K562 (cell line): Measurements from ENCODE around the gene PPIA. TPM values are rescaled to one million over a fixed set of nuclear protein-coding genes. Genes with fewer than 3 reads are reported as not detected.

Experiments used
- ARID1B ChIP-seq: fragments of 450-650 bp; IDR thresholded peaks from 2 replicates; pipeline ENCODE4 v1.6.1; 2016; ENCODE audit warnings: antibody characterized with exemption, mild to moderate bottlenecking, inconsistent platforms
- DDX20 ChIP-seq: fragments of 450-650 bp; IDR thresholded peaks from 2 replicates; pipeline ENCODE4 v1.6.1; 2016; ENCODE audit warnings: missing genetic modification characterization, low read depth, mild to moderate bottlenecking, missing compliant biosample characterization, moderate library complexity
- HMG20A ChIP-seq: fragments of 450-650 bp; formaldehyde crosslinking; conservative IDR thresholded peaks from 2 replicates; pipeline ENCODE4 v1.4.0; 2020; ENCODE audit warnings: mild to moderate bottlenecking, mixed read lengths
- KDM2B ChIP-seq: fragments of 250-450 bp; sonication (Bioruptor Pico); IDR thresholded peaks from 2 replicates; pipeline ENCODE4 v1.8.0; 2021; ENCODE audit warnings: mild to moderate bottlenecking, moderate library complexity
- MLLT1 ChIP-seq, 2 experiments: fragments of 450-650 bp; IDR thresholded peaks; 2 replicates each; pipeline ENCODE4 v1.6.1; 2016
- MTA3 ChIP-seq: fragments of 450-650 bp; formaldehyde crosslinking; IDR thresholded peaks from 2 replicates; pipeline ENCODE4 v1.6.1; 2017; ENCODE audit warnings: mild to moderate bottlenecking, borderline replicate concordance
- MYNN ChIP-seq, 2 experiments: sonication (generic); formaldehyde crosslinking in 1 of 2; IDR thresholded peaks; 2 replicates each; pipeline versions ENCODE4 v1.5.0 to v1.6.1; 2016 to 2020; ENCODE audit warnings: antibody characterized with exemption in 1 of 2, missing genetic modification reagents in 1 of 2
- PKNOX1 ChIP-seq: fragments of 450-650 bp; IDR thresholded peaks from 2 replicates; pipeline ENCODE4 v1.6.1; 2016
- POLR2H ChIP-seq: IDR thresholded peaks from 2 replicates; pipeline ENCODE4 v1.6.1; 2016; ENCODE audit warnings: missing genetic modification characterization, low read depth, mild to moderate bottlenecking, control low read depth, missing compliant biosample characterization, moderate library complexity
- SAFB2 ChIP-seq: fragments of 200-400 bp; formaldehyde crosslinking; IDR thresholded peaks from 2 replicates; pipeline ENCODE4 v1.6.1; 2018; ENCODE audit warnings: borderline replicate concordance, low read length, low read depth, moderate library complexity; ENCODE audit not compliant: severe bottlenecking
- SFPQ ChIP-seq: fragments of 200-400 bp; formaldehyde crosslinking; IDR thresholded peaks from 2 replicates; pipeline ENCODE4 v1.6.1; 2017; ENCODE audit warnings: mild to moderate bottlenecking, low read depth, low read length, moderate library complexity
- SNAPC5 ChIP-seq: fragments of 250-450 bp; sonication (Bioruptor Pico); IDR thresholded peaks from 2 replicates; pipeline ENCODE4 v1.8.0; 2021; ENCODE audit warnings: moderate library complexity, mild to moderate bottlenecking, inconsistent platforms
- SREBF1 ChIP-seq: fragments of 150-350 bp; IDR thresholded peaks from 2 replicates; pipeline ENCODE4 v1.6.1; 2014; ENCODE audit warnings: antibody characterized with exemption, low read depth, low read length, borderline replicate concordance
- SRSF1 ChIP-seq: fragments of 200-400 bp; formaldehyde crosslinking; IDR thresholded peaks from 2 replicates; pipeline ENCODE4 v1.6.1; 2017; ENCODE audit warnings: mild to moderate bottlenecking, low read depth, low read length, moderate library complexity
- TRIM25 ChIP-seq: fragments of 450-650 bp; IDR thresholded peaks from 2 replicates; pipeline ENCODE4 v1.7.0; 2016; ENCODE audit warnings: borderline replicate concordance
- TRIM28 ChIP-seq: fragments of 450-650 bp; IDR thresholded peaks from 2 replicates; pipeline ENCODE4 v1.6.1; 2017
- ZNF584 ChIP-seq: fragments of 200-800 bp; sonication (Bioruptor generic); IDR thresholded peaks from 2 replicates; pipeline ENCODE4 v1.6.1; 2016; ENCODE audit warnings: low read depth, mild to moderate bottlenecking, missing genetic modification characterization, missing compliant biosample characterization
- ZNF655 ChIP-seq: fragments of 250-450 bp; sonication (Bioruptor Pico); IDR thresholded peaks from 2 replicates; pipeline ENCODE4 v1.5.0; 2021
- ZNF75A ChIP-seq: fragments of 450-650 bp; formaldehyde crosslinking; IDR thresholded peaks from 2 replicates; pipeline ENCODE4 v1.4.0; 2020; ENCODE audit warnings: mild to moderate bottlenecking
- polyA plus RNA-seq, 8 experiments: library from polyadenylated mRNA; depleted of rRNA in 4 of 8; stranded (reverse) in 5 of 8; unstranded in 3 of 8; fragments of >200 nt; fragmentation: Nextera tagmentation in 2 of 8; fragmentation: Illumina TruSeq in 1 of 8; extraction: Ambion mirVana in 2 of 8; extraction: Trizol in 1 of 8; gene quantifications; 2 replicates each; pipeline versions ENCODE4 v1.2.1 to v1.2.3, GENCODE V29; 2011 to 2014; ENCODE audit warnings: inconsistent platforms in 1 of 8, missing spikeins in 1 of 8
- total RNA-seq, 7 experiments: library from RNA; depleted of rRNA in 6 of 7; stranded (reverse); fragments of >200 nt in 6 of 7; fragmentation: Illumina TruSeq in 2 of 7; extraction: Trizol in 2 of 7; gene quantifications; 2 replicates each; pipeline versions ENCODE4 v1.2.1 to v1.2.3, GENCODE V29; 2011 to 2021; ENCODE audit warnings: low replicate concordance in 1 of 7

Gene PPIA
- total and polyA plus RNA-seq, 9 of the 15 experiments (the other 6 are each of a cell fraction or from before 2014, with no cell fraction given): 2,583 to 7,504 (median 3,973) TPM

GRCh38 chr7:44824894-44825526, 28.5 kb downstream of the PPIA start (continued):
- TF ChIP-seq MLLT1 (IDR thresholded peaks at IDR 0.05): no peak
- no peak for TF ChIP-seq DDX20 (tag)
- TF ChIP-seq SREBF1: no peak
- TF ChIP-seq HMG20A: no peak
- TF ChIP-seq ARID1B: peak; percentile 77
- no peak for TF ChIP-seq TRIM28
- TF ChIP-seq SFPQ: no peak
- TF ChIP-seq PKNOX1: peak; percentile 71; the same call in 1 of the 2 replicates
- no peak for TF ChIP-seq SAFB2
- peak; percentile 28; the same call in 1 of the 2 replicates for TF ChIP-seq MYNN (IDR thresholded peaks at IDR 0.05)
- TF ChIP-seq MYNN (CRISPR knock-in tag; IDR thresholded peaks at IDR 0.05): no peak
- TF ChIP-seq POLR2H: peak; percentile 41; the same call in 1 of the 2 replicates
- TF ChIP-seq ZNF655 (CRISPR knock-in tag): no peak
- TF ChIP-seq SRSF1: no peak
- TF ChIP-seq TRIM25: no peak
- TF ChIP-seq SNAPC5: no peak
- TF ChIP-seq KDM2B (CRISPR knock-in tag): no peak
- no peak for TF ChIP-seq ZNF75A (CRISPR knock-in tag)
- TF ChIP-seq ZNF584 (CRISPR knock-in tag): no peak
- TF ChIP-seq MTA3: no peak
- TF ChIP-seq, all 486 proteins: peak for 36
